K562 (cell line): ENCODE data around the gene ZNF71. TPM values are rescaled to one million over a fixed set of nuclear protein-coding genes. Genes with fewer than 3 reads are reported as not detected.

Experiments used
- ATAC-seq: fragments of 200-7000 bp; cut with Tn5 transposase; 3 replicates; pipeline ENCODE4 v1.9.1; 2020; ENCODE audit warnings: moderate library complexity
- BruUV-seq: library from RNA; stranded (reverse); fragments of 400-500 nt; replicated peaks from 2 replicates; lab custom pipeline; 2021; lab: Mats Ljungman, UMichigan
- CTCF ChIA-PET: fragments of 300-600 bp; formaldehyde crosslinking; extraction: SDS; loops from one replicate; lab custom pipeline; 2021; ENCODE audit warnings: low intra/inter-chr PET ratio; lab: Yijun Ruan, JAX
- POLR2A ChIA-PET: fragments of 300-600, 350-650 bp; sonication (Branson Sonifier 250); formaldehyde crosslinking; extraction: SDS; loops from one replicate; lab custom pipeline; 2021; ENCODE audit warnings: antibody characterized with exemption, inconsistent platforms; lab: Yijun Ruan, JAX
- DNase-seq, 4 experiments: peaks; one replicate each; pipeline versions ENCODE4 v3.0.0 to v3.0.0-alpha.2; 2011 to 2018; ENCODE audit warnings: low spot score in 3 of 4, mixed read lengths in 3 of 4; ENCODE audit errors: extremely low read depth in 1 of 4
- FAIRE-seq: peaks from 2 replicates; lab custom pipeline; 2011; peaks lifted over from hg19 to GRCh38; lab: Jason Lieb, UNC
- H2AFZ ChIP-seq: 2 replicates; pipeline ENCODE4 v1.6.0; 2011; ENCODE audit warnings: low read depth, low read length, control low read depth, inconsistent platforms
- H3K27ac ChIP-seq: fragments of 200-600 bp; 3 replicates; pipeline ENCODE4 v1.8.0; 2011; ENCODE audit warnings: low read depth, mild to moderate bottlenecking, control low read depth, inconsistent platforms, low read length, moderate library complexity, mixed read lengths; ENCODE audit errors: extremely low read depth
- H3K27me3 ChIP-seq, 2 experiments: fragments of 300-600 bp in 1 of 2; 2 replicates in 1 of 2; 3 replicates in 1 of 2; pipeline versions ENCODE4 v1.6.0 to v1.8.0; 2011; ENCODE audit warnings: inconsistent platforms in 2 of 2, low read length in 2 of 2, mild to moderate bottlenecking in 1 of 2, mixed read lengths in 1 of 2, moderate library complexity in 1 of 2; ENCODE audit not compliant: control insufficient read depth in 2 of 2, insufficient read depth in 2 of 2
- H3K36me3 ChIP-seq: fragments of 300-600 bp; 3 replicates; pipeline ENCODE4 v1.8.0; 2011; ENCODE audit warnings: mild to moderate bottlenecking, low read length, inconsistent platforms; ENCODE audit not compliant: control insufficient read depth, insufficient read depth
- H3K4me1 ChIP-seq, 2 experiments: fragments of 200-600 bp in 1 of 2; replicated peaks in 1 of 2; 2 replicates in 1 of 2; 3 replicates in 1 of 2; pipeline versions ENCODE4 v1.5.1 to v1.8.0; 2011; ENCODE audit warnings: inconsistent platforms in 2 of 2, low read length in 2 of 2, mild to moderate bottlenecking in 1 of 2, mixed read lengths in 1 of 2, moderate library complexity in 1 of 2; ENCODE audit not compliant: control insufficient read depth in 2 of 2, insufficient read depth in 2 of 2
- H3K4me2 ChIP-seq: 2 replicates; pipeline ENCODE4 v1.6.1; 2011; ENCODE audit warnings: low read length, control low read depth, inconsistent platforms, mixed read lengths; ENCODE audit not compliant: insufficient read depth
- H3K4me3 ChIP-seq: fragments of 200-600 bp; sonication (generic), shearing (Covaris generic); 2 replicates; pipeline ENCODE4 v1.5.1; 2016; ENCODE audit warnings: control low read depth, inconsistent platforms
- H3K79me2 ChIP-seq: fragments of 200-600 bp; 3 replicates; pipeline ENCODE4 v1.8.0; 2011; ENCODE audit warnings: low read length, inconsistent platforms; ENCODE audit not compliant: control insufficient read depth, insufficient read depth
- H3K9ac ChIP-seq, 2 experiments: 2 replicates each; pipeline versions ENCODE4 v1.6.0 to v1.6.1; 2011; ENCODE audit warnings: low read depth in 2 of 2, low read length in 2 of 2, control low read depth in 1 of 2, inconsistent platforms in 1 of 2, mild to moderate bottlenecking in 1 of 2, mixed read lengths in 1 of 2; ENCODE audit not compliant: insufficient read depth in 1 of 2
- H3K9me1 ChIP-seq: one replicate; pipeline ENCODE4 v1.6.0; 2011; ENCODE audit warnings: inconsistent platforms, mild to moderate bottlenecking, low read length, moderate library complexity; ENCODE audit not compliant: control insufficient read depth, insufficient read depth
- H3K9me3 ChIP-seq: replicated peaks from 2 replicates; pipeline ENCODE4 v1.5.1; 2011; ENCODE audit warnings: low read depth, low read length, inconsistent platforms; ENCODE audit not compliant: control insufficient read depth, insufficient read depth
- H4K20me1 ChIP-seq: replicated peaks from 2 replicates; pipeline ENCODE4 v1.6.1; 2011; ENCODE audit warnings: low read length, inconsistent platforms, mixed read lengths; ENCODE audit not compliant: control insufficient read depth, insufficient read depth
- ATF3 ChIP-seq, 2 experiments: fragments of 450-650 bp in 1 of 2; sonication (generic) in 1 of 2; formaldehyde crosslinking in 1 of 2; IDR thresholded peaks in 1 of 2; conservative IDR thresholded peaks in 1 of 2; 2 replicates each; pipeline versions ENCODE4 v1.6.1 to v1.8.1; 2016 to 2023; ENCODE audit warnings: mild to moderate bottlenecking in 2 of 2, moderate library complexity in 2 of 2, inconsistent platforms in 1 of 2, missing genetic modification reagents in 1 of 2
- CAMTA2 ChIP-seq: fragments of 250-450 bp; sonication (Bioruptor Pico); conservative IDR thresholded peaks from 2 replicates; pipeline ENCODE4 v1.5.1; 2022
- EZH2 ChIP-seq: IDR thresholded peaks from 2 replicates; pipeline ENCODE4 v1.6.1; 2012; ENCODE audit warnings: low read depth, mild to moderate bottlenecking, inconsistent platforms, low read length, borderline replicate concordance
- HSF4 ChIP-seq: fragments of 250-450 bp; sonication (Bioruptor Pico); IDR thresholded peaks from 2 replicates; pipeline ENCODE4 v2.1.2; 2022; ENCODE audit warnings: mild to moderate bottlenecking, moderate library complexity, borderline replicate concordance
- KLF1 ChIP-seq: fragments of 450-650 bp; IDR thresholded peaks from 2 replicates; pipeline ENCODE4 v1.6.1; 2016; ENCODE audit warnings: missing genetic modification characterization, missing compliant biosample characterization
- NBN ChIP-seq: fragments of 450-650 bp; IDR thresholded peaks from 2 replicates; pipeline ENCODE4 v1.6.1; 2016; ENCODE audit warnings: low read depth, mild to moderate bottlenecking
- PHF8 ChIP-seq: fragments of 200-600 bp; sonication (generic); IDR thresholded peaks from 2 replicates; pipeline ENCODE4 v1.6.1; 2012; ENCODE audit warnings: mixed run types, mild to moderate bottlenecking, inconsistent platforms, low read length, moderate library complexity, borderline replicate concordance
- POLR2AphosphoS5 ChIP-seq: IDR thresholded peaks from 2 replicates; pipeline ENCODE4 v1.6.1; 2011; ENCODE audit warnings: mild to moderate bottlenecking, low read depth, low read length, moderate library complexity; ENCODE audit not compliant: control insufficient read depth, insufficient read depth
- SREBF1 ChIP-seq: fragments of 150-350 bp; IDR thresholded peaks from 2 replicates; pipeline ENCODE4 v1.6.1; 2014; ENCODE audit warnings: antibody characterized with exemption, low read depth, low read length, borderline replicate concordance
- TARDBP ChIP-seq: fragments of 450-650 bp; IDR thresholded peaks from 2 replicates; pipeline ENCODE4 v1.6.1; 2016
- ZFX ChIP-seq: sonication (generic); formaldehyde crosslinking; IDR thresholded peaks from 2 replicates; pipeline ENCODE4 v1.8.0; 2022; ENCODE audit warnings: mild to moderate bottlenecking, missing genetic modification reagents, moderate library complexity
- ZNF589 ChIP-seq: fragments of 200-800 bp; sonication (Bioruptor generic); IDR thresholded peaks from 2 replicates; pipeline ENCODE4 v1.6.1; 2016; ENCODE audit warnings: low read depth, missing genetic modification characterization, missing compliant biosample characterization
- WGBS: fragments of 100-300 bp; shearing (Covaris generic); methylation state at CpG from one replicate; pipeline ENCODE4 v1.1.6; 2016; ENCODE audit warnings: low coverage, mixed read lengths; ENCODE audit not compliant: insufficient coverage; ENCODE audit errors: missing lambda C conversion rate; 5-methylcytosine and 5-hydroxymethylcytosine counted together
- in situ Hi-C: fragments of 300-500 bp; cut with MboI; formaldehyde crosslinking; loops from 4 replicates; pipeline ENCODE4 v1.15.0; 2018; ENCODE audit warnings: inconsistent platforms, mixed read lengths
- intact Hi-C: fragments of 100-400 bp; cut with micrococcal nuclease; formaldehyde crosslinking; loops from 2 replicates; pipeline ENCODE4 v1.14.2; 2022
- polyA plus RNA-seq, 8 experiments: library from polyadenylated mRNA; depleted of rRNA in 4 of 8; stranded (reverse) in 5 of 8; unstranded in 3 of 8; fragments of >200 nt; fragmentation: Nextera tagmentation in 2 of 8; fragmentation: Illumina TruSeq in 1 of 8; extraction: Ambion mirVana in 2 of 8; extraction: Trizol in 1 of 8; gene quantifications; 2 replicates each; pipeline versions ENCODE4 v1.2.1 to v1.2.3, GENCODE V29; 2011 to 2014; ENCODE audit warnings: inconsistent platforms in 1 of 8, missing spikeins in 1 of 8
- total RNA-seq, 7 experiments: library from RNA; depleted of rRNA in 6 of 7; stranded (reverse); fragments of >200 nt in 6 of 7; fragmentation: Illumina TruSeq in 2 of 7; extraction: Trizol in 2 of 7; gene quantifications; 2 replicates each; pipeline versions ENCODE4 v1.2.1 to v1.2.3, GENCODE V29; 2011 to 2021; ENCODE audit warnings: low replicate concordance in 1 of 7

ZNF71 gene
- total and polyA plus RNA-seq, 9 of the 15 experiments (the other 6 are each of a cell fraction or from before 2014, with no cell fraction given), result 0.04 to 0.13 (median 0.06) TPM; not detected in 4

DNA sequence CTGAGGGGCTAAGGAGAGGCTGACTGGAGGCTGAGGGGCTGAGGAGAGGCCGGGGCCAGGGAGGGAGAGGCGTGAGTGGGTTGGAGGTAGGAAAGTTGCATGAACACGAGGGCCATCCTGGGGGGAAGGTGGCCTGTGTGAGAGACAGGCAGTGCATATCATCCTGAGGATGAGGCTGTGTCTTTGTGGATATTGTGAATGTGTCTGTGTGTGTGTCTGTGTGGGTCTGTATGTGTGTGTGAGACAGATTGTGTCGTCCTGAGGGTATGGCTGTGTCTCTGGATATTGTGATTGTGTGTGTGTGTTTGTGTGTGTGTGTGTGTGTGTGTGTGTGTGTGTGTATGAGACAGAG, 422 bp downstream of the ZNF71 start:
- DNase-seq (no peak), FAIRE-seq (no peak), ATAC-seq (no peak)
- H3K4me3 ChIP-seq, result no peak overlapping the region
- no peaks in the 10 kb centered on the region for H3K36me3 ChIP-seq
- ChIA-PET POLR2A (no interaction called here), CTCF (no interaction called here)
- in situ Hi-C loops (no loop called here), intact Hi-C loops (no loop called here)
- H3K4me1 ChIP-seq, result no peaks in the 10 kb centered on the region
- no peaks in the 10 kb centered on the region for H3K9me3 ChIP-seq
- H2AFZ ChIP-seq, result no peak overlapping the region
- no peaks in the 10 kb centered on the region for H3K9me1 ChIP-seq
- H3K9ac ChIP-seq, result no peak overlapping the region
- H3K27ac ChIP-seq, result no peak overlapping the region
- WGBS, result 0% methylated on average over 4 of the region's 4 CpGs
- BruUV-seq, result no TSS peak
- H3K79me2 ChIP-seq, result no peaks in the 10 kb centered on the region
- H3K27me3 ChIP-seq, result no peaks in the 10 kb centered on the region
- no peaks in the 10 kb centered on the region for H4K20me1 ChIP-seq
- H3K4me2 ChIP-seq, result no peak overlapping the region
- TF ChIP-seq PHF8 (0 out of 2 replicates have a peak, but pooled peaks have one; percentile 9), HSF4 (CRISPR knock-in tag) (no peak), ZFX (CRISPR knock-in tag) (0 out of 2 replicates have a peak, but pooled peaks have one; percentile 1), EZH2 (no peak)

- H3K4me1 ChIP-seq, result no peaks in the 10 kb centered on the region
- DNase-seq (no peak), FAIRE-seq (no peak), ATAC-seq (no peak)
- H4K20me1 ChIP-seq, result no peaks in the 10 kb centered on the region
- no peaks in the 10 kb centered on the region for H3K36me3 ChIP-seq
- intact Hi-C loops, result no loop called here
- H3K27me3 ChIP-seq, result no peaks in the 10 kb centered on the region
- H3K9me3 ChIP-seq, result no peaks in the 10 kb centered on the region
- WGBS, result 4% methylated on average over 4 of the region's 4 CpGs
- CTCF ChIA-PET, result no interaction called here
- BruUV-seq, result no TSS peak
- no peaks in the 10 kb centered on the region for H3K79me2 ChIP-seq
- H2AFZ ChIP-seq, result no peak overlapping the region
- POLR2A ChIA-PET, result no interaction called here
- no peak overlapping the region for H3K9ac ChIP-seq
- no peak overlapping the region for H3K27ac ChIP-seq
- no peaks in the 10 kb centered on the region for H3K9me1 ChIP-seq
- H3K4me3 ChIP-seq, result no peak overlapping the region
- no peak overlapping the region for H3K4me2 ChIP-seq
- in situ Hi-C loops, result no loop called here
- TF ChIP-seq NBN, result no peak
- TF ChIP-seq CAMTA2 (CRISPR knock-in tag), result no peak
- TF ChIP-seq SREBF1, result no peak
- no peak for TF ChIP-seq KLF1 (tag)
- no peak for TF ChIP-seq ATF3 (IDR thresholded peaks at IDR 0.05)
- TF ChIP-seq ATF3 (CRISPR knock-in tag; conservative IDR thresholded peaks at IDR 0.05), result no peak
- TF ChIP-seq TARDBP, result no peak
- no peak for TF ChIP-seq ZNF589 (CRISPR knock-in tag)
- TF ChIP-seq POLR2AphosphoS5, result no peak
These were observed 1.6 kb downstream of the ZNF71 start for GRCh38 chr19:56596676-56597075.
